ENCODE results near the gene CAPZA2. TPM values are rescaled to one million over a fixed set of nuclear protein-coding genes. Genes with fewer than 3 reads are reported as not detected.

CAPZA2 gene
- total RNA-seq, 2 experiments from 2014 or later: 93.6 to 96.5 TPM

DNA sequence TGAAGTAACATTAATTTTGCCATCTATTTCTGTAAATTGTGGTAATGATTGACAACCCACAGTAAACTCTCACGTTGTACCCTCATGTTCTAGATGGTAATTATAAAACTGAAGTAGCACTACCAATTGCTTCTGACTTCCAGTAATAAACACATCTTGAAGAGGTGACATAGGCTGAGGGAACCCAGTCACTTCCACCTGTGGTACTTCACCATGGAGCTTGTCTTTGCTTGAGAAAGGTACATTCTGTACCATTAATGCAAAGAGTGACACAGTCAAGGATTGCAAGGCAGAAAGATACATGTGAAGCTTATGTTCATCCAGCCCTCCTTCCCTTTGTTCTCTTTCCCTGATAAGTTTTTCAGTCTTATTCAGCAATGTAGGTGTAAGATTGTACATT is 11.2 kb downstream of the CAPZA2 start:
- H3K4me1 Mint-ChIP-seq (ENCODE audit: low read depth): peaks cover 60% of the 10 kb centered on the region
- CTCF ChIA-PET: interaction anchor here (1.0 kb wide), 1 partner anchor 10 kb away, joined by 4 read pairs; no protein-coding TSS in a partner anchor
- peak overlapping the region; percentile 17 for H3K4me3 Mint-ChIP-seq

DNA sequence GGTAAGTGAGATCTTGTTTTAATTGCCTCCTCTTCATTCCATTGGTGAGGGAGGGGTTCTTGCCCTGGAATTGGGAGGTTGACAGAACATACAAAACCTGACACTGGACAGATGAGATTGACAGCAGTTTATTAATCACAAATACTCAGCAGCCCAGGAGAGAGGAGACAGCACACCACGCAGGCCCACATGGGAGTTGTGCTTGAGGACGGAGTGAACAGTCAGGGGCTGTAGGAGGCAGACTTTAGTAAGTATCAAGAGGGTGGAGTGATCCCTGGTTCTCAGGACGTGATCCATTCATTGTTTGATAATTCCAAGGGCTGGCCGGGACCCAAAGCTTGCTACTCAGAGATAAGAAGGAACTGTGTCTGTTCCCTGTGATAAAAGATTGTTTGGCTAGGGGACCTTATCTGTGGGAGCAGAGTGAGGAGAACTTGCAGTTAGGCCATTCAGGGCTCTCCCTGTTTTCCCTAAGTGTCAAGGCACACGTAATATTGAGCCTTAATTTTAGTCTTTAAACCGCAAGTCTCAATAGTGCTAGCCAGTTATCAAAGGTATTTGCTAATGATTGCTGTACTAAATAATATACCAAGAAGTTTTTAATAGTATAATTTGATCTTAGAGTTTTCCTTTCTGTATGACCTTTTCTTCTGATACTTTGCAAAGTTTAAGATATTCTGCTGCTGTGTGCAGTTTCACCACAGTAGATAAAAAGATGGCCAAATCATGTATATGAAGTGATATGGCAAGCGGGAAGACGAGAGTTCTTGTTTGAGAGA is 14.5 kb downstream of the CAPZA2 start:
- H3K4me3 ChIP-seq (ENCODE audit: low read length): no peak overlapping the region
- Mint-ChIP-seq H3K4me1 (ENCODE audit: low read depth) (peaks cover 44% of the 10 kb centered on the region), H3K9me3 (no peaks in the 10 kb centered on the region), H3K27me3 (no peaks in the 10 kb centered on the region), H3K27ac (no peak overlapping the region), H3K4me3 (no peak overlapping the region), H3K36me3 (ENCODE audit: low read depth) (peaks cover 37% of the 10 kb centered on the region)
- H3K27me3 ChIP-seq (ENCODE audit: control insufficient read depth in 1 of 2, insufficient read depth in 2 of 2, low read length in 2 of 2): no peaks in the 10 kb centered on the region
- ATAC-seq (ENCODE audit: poor library complexity) (no peak), DNase-seq (no peak)
- TF ChIP-seq CTCF (IDR thresholded peaks at IDR 0.05): no peak
- no peaks in the 10 kb centered on the region for H3K9me3 ChIP-seq (ENCODE audit: control insufficient read depth in 1 of 2, insufficient read depth in 1 of 2, low read length in 2 of 2)
- no peak overlapping the region for H3K27ac ChIP-seq (ENCODE audit: low read depth in 1 of 2, low read length in 2 of 2)
- intact Hi-C loops (cut with DNase I, micrococcal nuclease): no loop called here
- ChIA-PET POLR2A (interaction anchor here (0.7 to 1.4 kb wide), 3 partner anchors 11 to 46 kb away, joined by 3 to 4 read pairs (median 3); no protein-coding TSS in a partner anchor), CTCF (no interaction called here)
- H3K4me1 ChIP-seq (ENCODE audit: insufficient read depth, low read length): peaks cover 3% of the 10 kb centered on the region
- peaks cover 4% of the 10 kb centered on the region for H3K36me3 ChIP-seq (ENCODE audit: insufficient read depth, low read length)

More for the DNA sequence above, 11.2 kb downstream of the CAPZA2 start:
- intact Hi-C loops (cut with DNase I, micrococcal nuclease): loop anchor here in 1 of 2 experiments (5.0 kb wide), 1 partner anchor 1309 kb away; the partner anchor contains the start of gene LSM8
- POLR2A ChIA-PET: interaction anchor here (2.3 kb wide), 1 partner anchor 9 kb away, joined by 7 read pairs; no protein-coding TSS in a partner anchor
- Histone ChIP-seq H3K9me3 (ENCODE audit: control insufficient read depth in 1 of 2, insufficient read depth in 1 of 2, low read length in 2 of 2) (no peaks in the 10 kb centered on the region), H3K27ac (ENCODE audit: low read depth in 1 of 2, low read length in 2 of 2) (no peak overlapping the region), H3K36me3 (ENCODE audit: insufficient read depth, low read length) (peaks cover 7% of the 10 kb centered on the region), H3K4me3 (ENCODE audit: low read length) (no peak overlapping the region), H3K27me3 (ENCODE audit: control insufficient read depth in 1 of 2, insufficient read depth in 2 of 2, low read length in 2 of 2) (no peaks in the 10 kb centered on the region), H3K4me1 (ENCODE audit: insufficient read depth, low read length) (peaks cover 15% of the 10 kb centered on the region)
- ATAC-seq (ENCODE audit: poor library complexity) (no peak), DNase-seq (no peak)
- TF ChIP-seq CTCF (IDR thresholded peaks at IDR 0.05): no peak
- Mint-ChIP-seq H3K36me3 (ENCODE audit: low read depth) (peaks cover 19% of the 10 kb centered on the region), H3K27me3 (no peaks in the 10 kb centered on the region), H3K9me3 (no peaks in the 10 kb centered on the region), H3K27ac (peak overlapping the region; percentile 57)

DNA sequence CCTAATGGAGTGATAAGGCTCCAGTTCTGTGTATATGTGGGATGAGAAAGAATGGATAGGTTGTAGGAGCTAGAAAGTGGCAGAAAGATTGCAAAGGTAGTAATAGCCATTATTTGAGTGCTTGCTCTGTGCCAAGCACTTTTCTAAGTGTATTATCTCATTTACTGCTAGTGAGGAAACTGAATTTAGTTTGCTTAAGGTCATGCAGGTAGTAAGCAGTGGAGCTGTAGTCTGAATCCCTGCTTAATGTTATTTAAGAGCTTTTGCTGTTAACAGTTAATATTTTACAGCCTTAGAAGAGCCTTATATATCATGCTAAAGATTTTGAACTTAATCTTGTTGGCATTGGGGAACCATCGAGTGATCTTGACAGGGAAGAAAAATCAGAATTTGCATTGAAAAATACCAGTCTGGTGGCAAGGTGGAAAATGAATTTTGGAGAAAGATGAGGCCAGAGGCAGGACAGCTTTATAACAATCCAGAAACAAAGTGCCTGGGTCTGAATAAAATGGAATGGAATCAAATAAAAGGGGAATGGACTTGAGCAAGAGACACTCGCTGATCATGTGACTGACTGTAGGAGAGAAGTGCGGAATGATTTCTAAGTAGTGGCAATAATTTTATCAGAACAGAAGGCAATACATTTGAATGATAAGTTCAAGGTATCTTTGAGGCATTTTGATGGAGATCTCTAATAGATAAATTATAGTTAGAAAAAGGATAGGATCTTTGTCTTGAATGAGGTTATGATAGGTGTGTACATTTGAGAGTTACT is 15.2 kb downstream of the CAPZA2 start:
- H3K27me3 Mint-ChIP-seq: no peaks in the 10 kb centered on the region
- CTCF ChIA-PET: no interaction called here
- Histone ChIP-seq H3K4me3 (ENCODE audit: low read length) (no peak overlapping the region), H3K36me3 (ENCODE audit: insufficient read depth, low read length) (peaks cover 3% of the 10 kb centered on the region), H3K27ac (ENCODE audit: low read depth in 1 of 2, low read length in 2 of 2) (no peak overlapping the region), H3K9me3 (ENCODE audit: control insufficient read depth in 1 of 2, insufficient read depth in 1 of 2, low read length in 2 of 2) (no peaks in the 10 kb centered on the region), H3K4me1 (ENCODE audit: insufficient read depth, low read length) (peaks cover 3% of the 10 kb centered on the region), H3K27me3 (ENCODE audit: control insufficient read depth in 1 of 2, insufficient read depth in 2 of 2, low read length in 2 of 2) (no peaks in the 10 kb centered on the region)
- ATAC-seq (ENCODE audit: poor library complexity) (no peak), DNase-seq (no peak)
- no peak overlapping the region for H3K4me3 Mint-ChIP-seq
- no peak overlapping the region for H3K27ac Mint-ChIP-seq
- intact Hi-C loops (cut with DNase I, micrococcal nuclease): no loop called here
- H3K36me3 Mint-ChIP-seq (ENCODE audit: low read depth): peaks cover 37% of the 10 kb centered on the region
- TF ChIP-seq CTCF (IDR thresholded peaks at IDR 0.05): no peak
- POLR2A ChIA-PET: interaction anchor here (0.7 to 1.4 kb wide), 3 partner anchors 12 to 45 kb away, joined by 3 to 4 read pairs (median 3); no protein-coding TSS in a partner anchor
- H3K9me3 Mint-ChIP-seq: no peaks in the 10 kb centered on the region
- peaks cover 41% of the 10 kb centered on the region for H3K4me1 Mint-ChIP-seq (ENCODE audit: low read depth)

All from CD4-positive, alpha-beta T cell (primary cell).